Psoas muscle (tissue), 8 donors: Measurements from ENCODE around the gene NEK6. TPM values are rescaled to one million over a fixed set of nuclear protein-coding genes. Genes with fewer than 3 reads are reported as not detected.

Experiments used
- ATAC-seq, 4 donors: fragments of 200-7000 bp; cut with Tn5 transposase; one replicate each; pipeline ENCODE4 v1.9.1; 2020; ENCODE audit warnings: moderate library complexity in 3 of 4, mild to moderate bottlenecking in 2 of 4
- DNase-seq, 2 donors: peaks; one replicate each; pipeline ENCODE4 v3.0.0-alpha.2; 2020
- H3K27ac ChIP-seq: fragments of 200-600 bp; one replicate; pipeline ENCODE4 v1.8.0; 2022
- H3K27me3 ChIP-seq, 3 donors: fragments of 200-600 bp in 1 of 3; one replicate each; pipeline versions ENCODE4 v1.6.1 to v1.8.0; 2013 to 2022; ENCODE audit warnings: low read length in 2 of 3, mild to moderate bottlenecking in 2 of 3, moderate library complexity in 1 of 3; ENCODE audit not compliant: insufficient read depth in 3 of 3
- H3K36me3 ChIP-seq, 2 donors: fragments of 200-600 bp in 1 of 2; one replicate each; pipeline versions ENCODE4 v1.6.1 to v1.8.0; 2013 to 2022; ENCODE audit warnings: low read depth in 1 of 2, mild to moderate bottlenecking in 1 of 2, moderate library complexity in 1 of 2; ENCODE audit not compliant: insufficient read depth in 1 of 2
- H3K4me1 ChIP-seq: fragments of 200-600 bp; one replicate; pipeline ENCODE4 v1.8.0; 2022
- H3K4me3 ChIP-seq: fragments of 200-600 bp; one replicate; pipeline ENCODE4 v1.8.0; 2022; ENCODE audit warnings: mild to moderate bottlenecking
- H3K9me3 ChIP-seq: fragments of 200-600 bp; one replicate; pipeline ENCODE4 v1.8.0; 2022
- CTCF ChIP-seq: fragments of 200-600 bp; IDR thresholded peaks from one replicate; pipeline ENCODE4 v1.8.0; 2022; ENCODE audit warnings: antibody characterized with exemption
- WGBS, 3 donors: extraction: QIAGEN DNeasy Blood & Tissue Kit; methylation state at CpG; one replicate each; pipeline versions ENCODE4 v1.1.6 to v1.1.7; 2013; 5-methylcytosine and 5-hydroxymethylcytosine counted together
- intact Hi-C, 2 donors: fragments of 100-400 bp; cut with DNase I; formaldehyde crosslinking; loops; one replicate each; pipeline versions ENCODE4 v1.11.0 to v1.14.2; 2022
- polyA plus RNA-seq, 3 donors: library from polyadenylated mRNA; stranded (reverse); fragments of 200-250 nt; gene quantifications; one replicate each; pipeline ENCODE4 v1.2.3, GENCODE V29; 2013
- total RNA-seq, 4 donors: library from RNA; stranded (reverse); fragmentation: NEBNext Ultra II Directional in 2 of 4; extraction: Animal tissue kit (Norgen Biotek cat#: 25700) in 2 of 4; gene quantifications; one replicate each; pipeline versions ENCODE4 v1.2.1 to v1.2.4, GENCODE V29; 2021 to 2023
- donor health status: healthy with polysubstance abuse.
- donor health status: DM: no; HTN: no; CAD: no; lungs with moderate emphysema.
- donor health status: Bipolar disorder and iron deficiency.
- donor health status: healthy.
- donor health status: DM: yes; HTN: yes; CAD: no.
- donor health status: DM: no; HTN: no; CAD: no.
- donor health status: DM: no; HTN: no; CAD: no.
- donor health status: DM: yes; HTN: yes; CAD: no.

The NEK6 gene
- total and polyA plus RNA-seq, 7 donors: 2.0 to 16.0 (median 5.3) TPM

GRCh38 chr9:124339603-124340146, 81.9 kb downstream of the NEK6 start:
- no peak for TF ChIP-seq CTCF
- intact Hi-C loops: no loop called here
- no peak for ATAC-seq
- Histone ChIP-seq H3K9me3 (peaks cover 7% of the 10 kb centered on the region), H3K4me1 (peaks cover 15% of the 10 kb centered on the region), H3K36me3 (peaks cover 0 to 9% of the 10 kb centered on the region in 2 donors), H3K27ac (no peak overlapping the region), H3K4me3 (no peak overlapping the region), H3K27me3 (no peaks in the 10 kb centered on the region)
- DNase-seq: no peak
- WGBS, 3 donors: 56 to 60% (median 58%) methylated on average over 12 to 13 of the region's 13 CpGs

GRCh38 chr9:124340219-124341069, 82.7 kb downstream of the NEK6 start:
- peaks cover 0 to 16% of the 10 kb centered on the region in 2 donors for H3K36me3 ChIP-seq
- intact Hi-C loops: no loop called here
- H3K27ac ChIP-seq: no peak overlapping the region
- no peak for TF ChIP-seq CTCF
- DNase-seq: peak in 1 of 2 donors; percentile 40
- no peak for ATAC-seq
- H3K9me3 ChIP-seq: peaks cover 7% of the 10 kb centered on the region
- no peaks in the 10 kb centered on the region for H3K27me3 ChIP-seq
- H3K4me1 ChIP-seq: peaks cover 15% of the 10 kb centered on the region
- WGBS, 3 donors: 39 to 57% (median 39%) methylated on average over 17 to 18 of the region's 18 CpGs
- H3K4me3 ChIP-seq: no peak overlapping the region

- Histone ChIP-seq H3K27ac (no peak overlapping the region), H3K27me3 (no peaks in the 10 kb centered on the region), H3K4me3 (no peak overlapping the region), H3K36me3 (peaks cover 0 to 27% of the 10 kb centered on the region in 2 donors), H3K4me1 (peaks cover 15% of the 10 kb centered on the region), H3K9me3 (peaks cover 7% of the 10 kb centered on the region)
- WGBS, 3 donors: 78 to 80% (median 78%) methylated on average over 21 of the region's 21 CpGs
- TF ChIP-seq CTCF: no peak
- ATAC-seq (no peak), DNase-seq (peak in 1 of 2 donors; percentile 42)
- intact Hi-C loops: no loop called here
Observed at GRCh38 chr9:124341455-124342170, 83.9 kb downstream of the NEK6 start.

- intact Hi-C loops: no loop called here
- 54 to 80% (median 61%) methylated on average over 11 of the region's 11 CpGs for WGBS, 3 donors
- Histone ChIP-seq H3K27me3 (no peaks in the 10 kb centered on the region), H3K4me1 (peaks cover 15% of the 10 kb centered on the region), H3K36me3 (peaks cover 0 to 35% of the 10 kb centered on the region in 2 donors), H3K27ac (peak overlapping the region; percentile 71), H3K4me3 (peak overlapping the region; percentile 34), H3K9me3 (peaks cover 6% of the 10 kb centered on the region)
- no peak for TF ChIP-seq CTCF
- DNase-seq (peak in 1 of 2 donors; percentile 46), ATAC-seq (no peak)
Observed at GRCh38 chr9:124342402-124342775, 84.6 kb downstream of the NEK6 start.
